AG04450 (cell line): Measurements from ENCODE around the gene PALMD. TPM values are rescaled to one million over a fixed set of nuclear protein-coding genes. Genes with fewer than 3 reads are reported as not detected.

Source experiments
- CTCF ChIA-PET: fragments of 300-600, 350-600 bp; formaldehyde crosslinking; extraction: SDS; loops from one replicate; lab custom pipeline; 2022; ENCODE audit warnings: antibody characterized with exemption, inconsistent platforms; lab: Charles Lee
- POLR2A ChIA-PET: fragments of 350-600 bp; formaldehyde crosslinking; extraction: SDS; loops from one replicate; lab custom pipeline; 2021; ENCODE audit warnings: antibody characterized with exemption, inconsistent platforms; lab: Yijun Ruan, JAX
- DNase-seq: peaks from one replicate; pipeline ENCODE4 v3.0.0-alpha.2; 2011; ENCODE audit warnings: low read depth, low spot score
- H3K27ac ChIP-seq: one replicate; pipeline ENCODE4 v1.5.1; 2012; ENCODE audit warnings: low read depth, low read length, control low read depth
- H3K27me3 ChIP-seq: one replicate; pipeline ENCODE4 v1.6.0; 2012; ENCODE audit warnings: low read length; ENCODE audit not compliant: control insufficient read depth, insufficient read depth
- H3K4me3 ChIP-seq: 2 replicates; pipeline ENCODE4 v1.5.1; 2011; ENCODE audit warnings: mild to moderate bottlenecking, low read depth, low read length, control low read depth
- H3K9me3 ChIP-seq: 2 replicates; pipeline ENCODE4 v1.5.1; 2012; ENCODE audit warnings: low read length; ENCODE audit not compliant: control insufficient read depth, insufficient read depth
- polyA plus RNA-seq: library from polyadenylated mRNA; depleted of rRNA; stranded (reverse); fragments of >200 nt; gene quantifications from 2 replicates; pipeline ENCODE4 v1.2.3, GENCODE V29; 2011; rRNA removed
- TF ChIP-seq, protein P1 (sequence below): IDR thresholded peaks from 2 replicates; pipeline ENCODE4 v1.5.1; 2011; ENCODE audit warnings: low read depth, low read length, control low read depth, inconsistent platforms

The PALMD gene
- polyA plus RNA-seq, 1 experiment = 0.37 TPM

DNA sequence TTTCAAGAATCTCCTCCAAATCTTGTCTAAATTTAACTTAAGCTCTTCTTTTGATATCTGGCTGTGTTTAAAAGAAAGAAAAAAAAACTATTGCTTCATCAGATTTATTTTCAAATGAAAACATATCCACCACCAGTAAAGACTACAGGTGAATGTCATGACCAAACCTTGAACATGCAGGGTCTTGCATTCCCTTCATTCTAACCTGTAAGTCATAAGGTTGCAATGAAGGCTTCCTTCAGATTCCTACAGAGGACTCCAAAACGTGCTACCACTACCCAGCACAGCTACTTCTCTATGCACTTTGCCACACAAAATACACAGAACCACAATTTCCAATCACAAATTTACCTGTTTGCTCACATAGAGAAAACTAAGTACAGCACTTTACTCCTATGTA is 94.2 kb downstream of the PALMD start:
- Histone ChIP-seq H3K27me3 (no peaks in the 10 kb centered on the region), H3K9me3 (no peaks in the 10 kb centered on the region), H3K27ac (no peak overlapping the region), H3K4me3 (no peak overlapping the region)
- TF ChIP-seq, protein P1, sequence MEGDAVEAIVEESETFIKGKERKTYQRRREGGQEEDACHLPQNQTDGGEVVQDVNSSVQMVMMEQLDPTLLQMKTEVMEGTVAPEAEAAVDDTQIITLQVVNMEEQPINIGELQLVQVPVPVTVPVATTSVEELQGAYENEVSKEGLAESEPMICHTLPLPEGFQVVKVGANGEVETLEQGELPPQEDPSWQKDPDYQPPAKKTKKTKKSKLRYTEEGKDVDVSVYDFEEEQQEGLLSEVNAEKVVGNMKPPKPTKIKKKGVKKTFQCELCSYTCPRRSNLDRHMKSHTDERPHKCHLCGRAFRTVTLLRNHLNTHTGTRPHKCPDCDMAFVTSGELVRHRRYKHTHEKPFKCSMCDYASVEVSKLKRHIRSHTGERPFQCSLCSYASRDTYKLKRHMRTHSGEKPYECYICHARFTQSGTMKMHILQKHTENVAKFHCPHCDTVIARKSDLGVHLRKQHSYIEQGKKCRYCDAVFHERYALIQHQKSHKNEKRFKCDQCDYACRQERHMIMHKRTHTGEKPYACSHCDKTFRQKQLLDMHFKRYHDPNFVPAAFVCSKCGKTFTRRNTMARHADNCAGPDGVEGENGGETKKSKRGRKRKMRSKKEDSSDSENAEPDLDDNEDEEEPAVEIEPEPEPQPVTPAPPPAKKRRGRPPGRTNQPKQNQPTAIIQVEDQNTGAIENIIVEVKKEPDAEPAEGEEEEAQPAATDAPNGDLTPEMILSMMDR = no peak
- POLR2A ChIA-PET = no interaction called here
- CTCF ChIA-PET = interaction anchor here (0.6 to 1.8 kb wide), 4 partner anchors 11 to 945 kb away, joined by 3 to 6 read pairs (median 4); no protein-coding TSS in a partner anchor
- DNase-seq = no peak

Other genes starting within 250 kb of the PALMD start
- gene FRRS1, start 120.5 kb downstream of the PALMD start, polyA plus RNA-seq = 7.9 and 9.7 TPM in 2 replicates
- gene AGL, start 204.2 kb downstream of the PALMD start, polyA plus RNA-seq = 5.6 and 7.2 TPM in 2 replicates